ENCODE measurements around the gene INIP.

INIP gene

GRCh38 chr9:112665347-112665746 lies 52.6 kb downstream of the INIP start:
- FAIRE-seq: no peak

DNA sequence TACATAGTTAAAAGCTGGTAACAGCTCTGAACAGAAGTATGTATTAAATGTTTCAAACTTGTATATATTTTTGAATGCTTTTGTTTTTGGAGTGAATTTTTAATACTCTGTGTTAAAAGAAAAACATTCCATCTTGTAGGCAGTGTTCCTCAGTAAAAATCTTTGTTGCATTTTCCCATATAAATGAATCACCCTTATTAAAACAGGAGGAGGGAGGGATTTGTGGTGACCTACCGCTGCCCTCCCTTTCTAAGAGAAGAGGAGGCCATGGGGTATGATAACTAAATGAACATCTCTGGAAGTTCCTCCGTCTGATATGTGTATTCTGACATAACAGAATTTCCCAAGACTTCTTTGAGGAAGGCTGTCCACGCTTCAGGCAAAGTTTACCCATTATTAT lies 53.4 kb downstream of the INIP start:
- FAIRE-seq: no peak

GRCh38 chr9:112663681-112664080 lies 54.2 kb downstream of the INIP start:
- no peak for FAIRE-seq

- FAIRE-seq: no peak
Measured at GRCh38 chr9:112659906-112660305, 58.0 kb downstream of the INIP start.

- no peak for FAIRE-seq
Measured at GRCh38 chr9:112655668-112656067, 62.2 kb downstream of the INIP start.

DNA sequence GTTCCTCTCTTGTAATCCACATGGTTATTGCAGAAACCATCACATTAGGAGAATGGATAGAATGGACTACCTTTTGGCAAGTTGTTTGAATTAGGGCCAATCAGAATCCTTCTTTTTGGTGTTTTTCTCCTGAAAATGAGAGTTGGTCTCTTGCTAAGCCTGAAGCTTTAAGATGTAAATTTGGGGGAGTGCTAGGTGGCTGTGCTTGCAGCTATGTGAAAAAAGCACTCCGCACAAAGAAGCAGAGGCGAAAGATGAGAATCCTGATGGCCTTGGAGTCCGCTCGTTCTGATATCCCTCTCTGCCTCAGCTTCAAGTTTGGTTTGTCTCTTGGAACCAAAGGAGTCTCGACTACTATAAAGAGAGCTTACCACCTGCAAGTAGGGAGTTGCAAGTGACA lies 63.6 kb downstream of the INIP start:
- no peak for FAIRE-seq

- FAIRE-seq: no peak
Measured at GRCh38 chr9:112648624-112649023, 69.3 kb downstream of the INIP start.

DNA sequence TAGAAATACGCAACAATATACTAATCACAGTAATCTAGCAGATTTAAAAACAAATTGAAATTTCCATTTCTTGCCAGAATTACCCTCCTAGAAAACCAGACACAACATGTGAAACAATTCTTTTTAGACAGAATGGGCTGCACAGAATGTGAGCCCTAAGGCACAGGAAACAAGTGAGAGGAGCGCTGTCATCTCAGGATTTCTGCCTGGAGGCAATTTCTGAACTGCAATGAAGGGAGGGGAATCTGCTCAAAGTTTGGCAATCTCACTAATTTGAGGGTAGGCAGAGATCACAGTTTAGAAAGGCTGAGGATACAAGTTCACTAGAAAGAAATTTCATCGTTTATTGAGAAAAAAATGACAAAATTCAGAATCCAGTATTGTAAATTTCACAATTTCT lies 70.3 kb downstream of the INIP start:
- no peak for FAIRE-seq

DNA sequence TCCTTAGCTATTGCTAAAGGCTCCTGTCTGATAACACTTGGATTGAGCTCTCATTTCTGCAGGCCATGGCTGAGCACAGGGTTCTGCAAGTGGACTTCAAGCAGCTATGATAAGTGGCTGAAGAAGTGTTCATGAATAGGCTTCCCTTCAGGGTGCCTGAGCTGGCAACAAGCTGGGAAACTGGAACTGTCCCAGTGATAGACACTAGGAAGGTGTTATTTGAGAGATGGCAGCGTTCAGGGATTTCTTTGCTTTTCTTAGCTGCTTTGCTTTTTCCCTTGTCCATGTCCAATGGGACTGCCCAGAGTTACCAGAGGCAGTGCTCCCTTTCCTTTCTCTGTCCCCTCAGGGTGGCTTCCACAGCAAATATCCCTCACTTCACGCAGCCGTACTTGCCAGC lies 75.8 kb downstream of the INIP start:
- FAIRE-seq: no peak

DNA sequence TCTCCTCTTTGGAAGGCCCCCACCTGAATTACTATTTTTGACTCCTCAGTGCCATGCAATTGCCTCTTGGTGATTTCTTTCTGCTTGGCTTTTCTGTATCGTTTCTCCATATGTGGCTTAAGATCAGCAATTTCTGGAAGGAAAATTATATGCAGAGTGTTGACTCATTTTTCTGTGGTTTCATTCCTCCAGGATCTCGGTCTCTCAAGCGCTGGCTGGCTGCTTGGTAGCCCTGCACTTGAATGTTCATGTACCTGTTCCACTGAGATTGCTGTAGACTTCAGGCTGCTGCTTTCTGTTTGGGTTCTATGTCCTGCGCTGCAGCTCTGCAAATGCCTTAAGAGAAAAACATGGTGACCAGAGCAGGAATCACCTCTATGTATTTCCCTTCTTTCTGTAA lies 77.6 kb downstream of the INIP start:
- no peak for FAIRE-seq

Measured in islet of Langerhans (tissue), 1 donor.